K562 (cell line): ENCODE data around the gene COPE. TPM values are rescaled to one million over a fixed set of nuclear protein-coding genes. Genes with fewer than 3 reads are reported as not detected.

Experiments
- CREB3 ChIP-seq: fragments of 450-650 bp; conservative IDR thresholded peaks from 2 replicates; pipeline ENCODE4 v1.6.1; 2016; ENCODE audit warnings: missing genetic modification characterization, low read depth, mild to moderate bottlenecking, missing compliant biosample characterization, moderate library complexity
- DLX4 ChIP-seq: fragments of 250-450 bp; sonication (Bioruptor Pico); IDR thresholded peaks from 2 replicates; pipeline ENCODE4 v1.6.1; 2021; ENCODE audit warnings: mild to moderate bottlenecking
- ESRRA ChIP-seq: fragments of 450-650 bp; IDR thresholded peaks from 2 replicates; pipeline ENCODE4 v1.6.1; 2014; ENCODE audit warnings: low read depth, mild to moderate bottlenecking, moderate library complexity, borderline replicate concordance
- GABPB1 ChIP-seq: sonication (generic); formaldehyde crosslinking; IDR thresholded peaks from 2 replicates; pipeline ENCODE4 v1.8.0; 2022; ENCODE audit warnings: mild to moderate bottlenecking, missing genetic modification reagents
- HBP1 ChIP-seq: fragments of 450-650 bp; formaldehyde crosslinking; IDR thresholded peaks from 2 replicates; pipeline ENCODE4 v1.4.0; 2022; ENCODE audit warnings: missing genetic modification characterization
- NFRKB ChIP-seq: fragments of 450-650 bp; IDR thresholded peaks from 2 replicates; pipeline ENCODE4 v1.6.1; 2016; ENCODE audit warnings: low read depth
- PRDM10 ChIP-seq: fragments of 450-650 bp; IDR thresholded peaks from 2 replicates; pipeline ENCODE4 v1.6.1; 2018; ENCODE audit not compliant: partially characterized antibody
- REST ChIP-seq, 2 experiments: fragments of 450-650 bp; formaldehyde crosslinking in 1 of 2; IDR thresholded peaks; 2 replicates each; pipeline versions ENCODE4 v1.4.0 to v1.6.1; 2014 to 2020; ENCODE audit warnings: mild to moderate bottlenecking in 2 of 2, borderline replicate concordance in 1 of 2, low read depth in 1 of 2
- SMARCA4 ChIP-seq: fragments of 450-650 bp; IDR thresholded peaks from 2 replicates; pipeline ENCODE4 v1.6.1; 2016
- ZNF41 ChIP-seq: fragments of 250-450 bp; sonication (Bioruptor Pico); conservative IDR thresholded peaks from 2 replicates; pipeline ENCODE4 v1.4.0; 2020; ENCODE audit warnings: mild to moderate bottlenecking
- ZNF561 ChIP-seq: fragments of 450-650 bp; formaldehyde crosslinking; conservative IDR thresholded peaks from 2 replicates; pipeline ENCODE4 v1.4.0; 2020; ENCODE audit warnings: mild to moderate bottlenecking, moderate library complexity
- polyA plus RNA-seq, 8 experiments: library from polyadenylated mRNA; depleted of rRNA in 4 of 8; stranded (reverse) in 5 of 8; unstranded in 3 of 8; fragments of >200 nt; fragmentation: Nextera tagmentation in 2 of 8; fragmentation: Illumina TruSeq in 1 of 8; extraction: Ambion mirVana in 2 of 8; extraction: Trizol in 1 of 8; gene quantifications; 2 replicates each; pipeline versions ENCODE4 v1.2.1 to v1.2.3, GENCODE V29; 2011 to 2014; ENCODE audit warnings: inconsistent platforms in 1 of 8, missing spikeins in 1 of 8
- total RNA-seq, 7 experiments: library from RNA; depleted of rRNA in 6 of 7; stranded (reverse); fragments of >200 nt in 6 of 7; fragmentation: Illumina TruSeq in 2 of 7; extraction: Trizol in 2 of 7; gene quantifications; 2 replicates each; pipeline versions ENCODE4 v1.2.1 to v1.2.3, GENCODE V29; 2011 to 2021; ENCODE audit warnings: low replicate concordance in 1 of 7

The COPE gene
- total and polyA plus RNA-seq, 9 of the 15 experiments (the other 6 are each of a cell fraction or from before 2014, with no cell fraction given), result 5.8 to 273 (median 147) TPM

GRCh38 chr19:18919086-18919899 lies at the start of gene COPE, which contains the start of gene DDX49 (continued):
- TF ChIP-seq REST (IDR thresholded peaks at IDR 0.05; ENCODE audit: borderline replicate concordance) (no peak), REST (CRISPR knock-in tag; IDR thresholded peaks at IDR 0.05; ENCODE audit: low read depth) (0 out of 2 replicates have a peak, but pooled peaks have one; percentile 59), SMARCA4 (no peak), HBP1 (CRISPR knock-in tag) (no peak), GABPB1 (CRISPR knock-in tag) (peak; percentile 98), ZNF41 (CRISPR knock-in tag) (no peak), PRDM10 (peak; percentile 49), ESRRA (peak; percentile 63), CREB3 (tag) (no peak), DLX4 (CRISPR knock-in tag) (no peak), ZNF561 (CRISPR knock-in tag) (no peak), NFRKB (peak; percentile 93)
